NCI-H2029 (cell line): ENCODE results near the gene ANKMY2.
A peak's percentile ranks its signal among the peaks of the same experiment; 100 is the strongest.
"Not testable (repeated sequence)": the region's sequence is repeated elsewhere in the genome, so short reads cannot be mapped to it uniquely, and the experiment has no call there.

Experiments used
- DNase-seq: peaks from one replicate; lab custom pipeline; 2025; lab: John Stamatoyannopoulos, UW

The ANKMY2 gene

DNA sequence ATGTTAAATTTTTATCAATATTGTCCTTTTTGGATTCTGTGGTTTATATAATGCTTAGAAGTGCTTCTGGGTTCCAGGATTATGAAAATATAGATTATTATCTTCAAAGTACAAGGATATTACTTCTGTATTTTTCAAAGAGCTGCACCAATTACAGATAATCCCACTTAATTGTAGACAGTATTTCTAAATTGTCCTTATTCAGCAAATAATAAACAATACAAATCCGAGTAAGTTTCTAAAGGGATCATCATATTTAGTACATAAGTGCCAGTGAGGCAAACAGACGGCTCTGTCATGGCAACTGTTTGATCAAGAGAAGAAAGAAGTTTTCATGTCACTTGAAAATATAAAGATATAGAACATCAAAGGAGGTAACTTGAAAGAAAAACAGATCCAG is 19.2 kb downstream of the ANKMY2 start:
- no peak for DNase-seq

DNA sequence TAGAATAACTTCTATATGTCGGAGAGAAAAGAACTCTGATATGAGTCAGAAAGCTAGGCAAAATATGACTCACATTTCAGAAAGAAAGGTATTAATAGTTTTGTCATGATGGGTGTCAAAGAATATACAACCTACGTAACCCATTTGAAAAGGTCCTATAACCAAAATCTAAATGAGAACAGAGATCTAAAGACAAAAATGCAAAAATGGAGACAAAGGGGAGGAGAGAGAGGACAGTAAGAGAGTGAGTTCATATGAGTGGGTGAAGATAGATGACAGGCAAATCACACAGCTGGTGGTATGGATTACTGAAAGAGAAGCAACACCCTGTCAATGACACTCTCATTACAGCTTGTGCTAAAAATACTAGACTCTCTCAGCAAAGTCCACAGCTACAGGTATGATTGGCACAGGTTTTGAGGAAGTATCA is 25.6 kb downstream of the ANKMY2 start:
- DNase-seq = no peak

DNA sequence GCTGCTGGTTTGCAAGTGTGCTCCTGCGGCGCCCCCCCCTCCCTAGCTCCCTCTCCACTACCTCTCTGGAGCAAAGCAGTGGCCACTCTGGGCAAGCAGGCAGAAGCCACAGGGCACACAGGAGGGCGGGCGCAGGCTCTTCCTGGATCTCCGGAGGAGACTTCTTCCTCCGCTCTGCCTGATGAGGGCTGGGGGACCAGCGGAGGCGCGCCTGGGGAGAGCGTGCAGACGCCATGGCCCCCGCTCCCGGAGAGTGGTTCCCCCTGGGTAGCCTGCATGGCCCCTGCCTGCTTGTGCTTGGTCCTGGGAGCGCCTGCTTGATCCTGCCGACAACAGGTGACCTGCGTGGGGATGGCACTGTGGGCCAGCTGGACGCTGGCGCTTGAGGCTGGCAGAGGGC is 29.0 kb downstream of the ANKMY2 start:
- DNase-seq = no peak

DNA sequence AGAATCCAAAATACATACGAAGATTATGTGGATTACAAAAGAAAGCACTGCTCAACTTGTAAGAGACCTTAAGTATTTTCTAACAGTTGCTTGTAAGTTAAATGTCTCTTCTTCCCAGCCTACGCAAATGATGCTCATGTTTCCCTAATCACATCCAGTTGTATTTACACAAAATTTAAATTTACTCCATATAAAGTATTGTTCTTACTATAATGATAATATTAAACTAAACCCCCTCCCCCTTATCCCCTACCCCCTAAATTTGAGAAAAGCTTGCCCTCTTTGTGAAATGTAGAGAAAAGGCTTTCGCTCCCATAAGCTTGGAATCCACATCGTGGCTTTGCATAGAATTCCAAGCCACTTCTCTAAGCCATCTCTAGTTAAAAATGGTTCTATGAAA is 29.4 kb downstream of the ANKMY2 start:
- no peak for DNase-seq

DNA sequence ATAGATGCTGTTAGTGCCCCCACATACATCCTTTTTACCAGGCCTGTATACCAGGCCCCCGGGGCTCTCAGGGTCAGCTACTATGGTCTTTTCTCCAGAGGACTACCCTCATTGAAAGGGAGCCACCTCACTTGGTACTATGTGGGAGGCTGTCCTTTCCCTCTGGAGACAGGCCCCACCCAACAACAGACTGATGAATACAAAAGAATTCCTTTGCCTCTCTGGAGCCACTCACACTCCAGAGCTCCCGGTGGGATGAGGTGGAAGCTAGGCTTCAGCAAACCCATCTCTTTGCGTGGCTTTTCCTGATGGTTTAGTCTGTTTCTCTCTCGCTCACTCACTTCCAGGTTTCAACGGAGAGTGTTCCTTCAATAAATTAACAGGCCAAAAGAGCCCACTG is 30.3 kb downstream of the ANKMY2 start:
- no peak for DNase-seq

DNA sequence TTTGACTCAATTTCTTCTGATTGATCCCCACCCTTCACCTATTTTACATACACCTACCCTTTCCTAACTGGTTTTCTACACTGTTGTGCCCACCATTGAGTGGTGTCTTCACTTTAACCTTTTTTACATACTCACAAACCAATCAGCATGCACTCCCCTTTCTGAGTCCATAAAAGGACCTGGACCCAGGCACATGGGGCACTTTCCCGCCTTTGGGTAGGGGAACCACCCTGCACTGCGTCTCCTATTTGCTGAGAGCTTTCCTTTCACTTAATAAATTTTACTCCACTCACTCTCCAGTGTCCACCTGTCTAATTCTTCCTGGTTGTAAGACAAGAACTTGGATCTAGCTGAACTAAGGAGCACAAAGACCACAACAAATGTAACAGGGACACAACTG is 33.8 kb downstream of the ANKMY2 start:
- no peak for DNase-seq

DNA sequence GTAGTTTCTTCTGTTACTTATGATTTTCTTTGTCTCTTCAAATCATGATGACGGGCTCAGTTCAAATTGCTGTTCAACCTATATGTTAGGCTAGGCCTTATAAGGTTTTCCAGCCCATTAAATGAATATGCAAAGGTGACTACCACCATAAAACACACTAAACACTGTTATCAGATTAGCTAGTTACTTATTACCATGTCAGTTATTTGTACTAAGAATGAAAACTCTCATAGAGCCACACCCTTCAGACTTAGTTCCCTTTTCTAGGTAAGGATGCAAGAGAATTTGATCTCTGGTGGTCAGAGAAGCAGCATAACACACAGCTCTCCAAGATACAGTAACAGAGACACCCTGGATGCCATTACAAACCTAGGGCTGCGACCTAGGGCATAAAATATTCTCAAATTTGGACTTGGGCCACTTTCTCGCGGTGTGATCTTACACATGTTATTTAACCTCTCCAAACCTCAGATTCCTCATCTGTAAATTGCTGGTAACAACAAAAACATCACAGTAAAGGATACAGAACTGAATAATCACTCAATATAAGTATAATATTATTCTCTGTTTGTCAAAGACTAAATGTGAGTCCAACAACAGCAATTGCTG is 35.6 kb downstream of the ANKMY2 start:
- no peak for DNase-seq

DNA sequence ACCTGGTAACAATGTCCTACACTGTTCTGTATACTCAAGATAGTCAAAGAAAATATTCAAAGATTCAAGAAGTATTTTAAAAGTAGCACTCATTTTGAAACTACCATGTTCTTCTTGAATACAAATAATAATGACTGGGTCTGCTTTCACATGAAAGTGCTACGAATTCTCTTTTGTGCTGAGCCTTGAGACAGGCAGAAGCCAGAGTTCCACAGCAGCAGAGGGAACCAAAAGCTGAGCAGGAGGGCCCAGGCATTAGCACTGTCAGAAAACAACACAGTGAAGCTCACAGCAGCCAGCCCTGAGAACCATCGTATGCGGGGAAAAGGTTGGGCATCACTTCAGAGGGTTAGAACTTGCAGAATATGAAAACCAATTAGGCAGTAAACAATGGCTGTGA is 38.9 kb downstream of the ANKMY2 start:
- DNase-seq = no peak

DNA sequence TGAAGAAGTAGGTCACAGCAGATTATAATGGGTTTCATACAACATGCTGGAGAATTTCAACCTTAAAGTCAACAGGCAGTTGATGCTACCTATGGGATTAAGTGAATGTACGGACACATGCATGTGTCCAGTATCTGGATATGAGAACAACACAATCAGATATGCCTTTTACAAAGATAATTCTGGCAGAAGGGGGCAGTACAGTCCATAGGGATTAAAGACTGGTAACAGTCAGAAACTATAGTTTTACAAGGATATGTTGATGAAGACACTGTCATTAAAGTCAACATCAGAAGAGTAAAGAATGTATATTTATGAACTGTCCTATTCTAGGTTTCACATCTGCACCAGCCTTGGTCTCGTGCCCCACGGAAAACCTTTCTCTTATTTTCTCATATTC is 41.5 kb downstream of the ANKMY2 start:
- no peak for DNase-seq

DNA sequence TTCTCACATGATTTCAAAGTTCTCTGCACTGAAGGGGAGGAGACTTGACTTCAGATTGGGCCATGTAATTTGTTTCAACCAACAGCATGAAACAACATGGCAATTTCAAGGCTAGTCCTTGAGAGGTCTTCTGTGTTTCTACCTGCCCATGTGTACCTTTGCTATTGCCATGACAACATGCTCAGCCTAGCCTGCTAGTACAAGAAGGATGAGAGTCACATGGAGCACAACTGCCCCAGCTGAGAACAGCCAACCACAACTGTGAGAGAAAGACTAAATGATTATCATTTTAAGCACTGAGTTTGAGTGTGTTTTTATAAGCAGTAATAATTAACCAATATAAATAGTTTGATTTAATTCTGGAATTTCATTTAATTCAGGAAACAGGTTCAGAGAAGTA is 41.9 kb downstream of the ANKMY2 start:
- no peak for DNase-seq

DNA sequence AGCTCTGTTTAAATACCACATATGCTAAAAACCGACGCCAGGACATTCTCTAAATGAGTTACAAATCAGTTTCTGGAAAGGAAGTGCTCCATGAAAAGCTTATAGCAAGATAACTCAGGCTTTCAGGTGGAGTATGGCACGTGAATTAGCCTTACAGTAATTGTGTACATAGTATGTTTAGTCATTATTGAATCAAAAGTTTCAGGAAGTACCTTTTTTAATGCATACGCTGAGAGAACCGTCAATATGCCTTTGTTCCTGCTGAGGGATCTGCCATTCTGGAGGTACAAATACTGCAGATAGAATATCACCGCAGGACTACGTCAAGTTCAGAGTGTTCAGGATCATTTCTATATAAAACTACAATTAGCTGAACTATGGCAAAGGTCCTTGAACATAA is 45.7 kb downstream of the ANKMY2 start:
- no peak for DNase-seq

DNA sequence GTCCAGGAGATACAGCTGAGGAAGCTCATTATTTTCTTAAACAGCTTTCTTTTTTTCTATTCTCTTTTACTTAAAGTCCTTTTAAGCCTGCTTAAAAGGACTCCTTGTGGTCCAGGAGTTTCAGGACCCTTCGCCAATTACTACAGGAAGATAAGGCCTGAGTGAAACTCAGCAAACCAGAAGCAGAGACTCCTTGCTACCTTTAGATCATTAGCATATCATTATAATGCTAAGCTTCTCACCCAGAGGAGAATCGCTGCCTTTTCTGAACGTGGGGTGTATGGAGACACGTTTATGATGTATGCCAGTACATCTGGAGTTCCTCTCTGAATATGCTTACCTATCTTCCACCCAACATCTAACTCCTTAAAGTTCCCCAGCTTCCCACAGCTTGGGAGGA is 47.5 kb downstream of the ANKMY2 start:
- no peak for DNase-seq

DNA sequence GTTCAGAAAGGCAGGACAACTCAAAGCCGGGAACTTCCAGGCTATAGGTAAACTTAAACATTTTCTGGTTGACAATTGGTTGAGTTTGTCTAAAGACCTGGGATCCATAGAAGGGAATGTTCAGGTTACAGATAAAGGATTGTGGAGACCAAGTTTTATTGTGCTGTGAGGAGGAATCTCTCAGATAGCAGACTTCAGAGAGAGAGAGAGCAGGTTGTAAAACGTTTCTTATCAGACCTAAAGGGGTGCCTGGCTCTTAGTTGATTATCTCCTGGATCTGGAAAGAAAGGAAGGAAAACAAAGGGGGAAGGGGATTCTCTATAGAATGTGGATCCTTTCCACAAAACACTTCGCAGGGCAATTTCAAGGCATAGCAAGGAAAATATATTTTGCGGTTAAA is 50.0 kb downstream of the ANKMY2 start:
- DNase-seq = not testable (repeated sequence)

DNA sequence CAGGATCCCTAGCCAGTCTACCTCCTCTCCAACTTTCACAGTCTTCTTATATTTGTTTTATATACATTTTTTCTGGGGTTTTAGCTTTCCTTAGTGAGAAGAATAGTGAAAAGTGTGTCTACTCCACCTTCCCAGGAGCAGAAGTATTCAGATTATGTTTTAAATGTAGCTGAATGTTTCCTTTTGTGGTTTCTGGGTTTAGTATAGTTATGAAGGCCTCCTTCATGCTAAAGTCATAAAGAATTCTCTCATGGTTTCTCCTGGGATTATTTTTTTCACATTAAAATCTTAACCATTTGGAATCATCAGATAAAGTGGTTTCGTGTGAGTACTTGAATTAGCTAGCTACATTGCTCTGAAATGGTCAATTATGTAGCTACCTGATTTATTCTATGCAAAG is 50.9 kb downstream of the ANKMY2 start:
- no peak for DNase-seq

DNA sequence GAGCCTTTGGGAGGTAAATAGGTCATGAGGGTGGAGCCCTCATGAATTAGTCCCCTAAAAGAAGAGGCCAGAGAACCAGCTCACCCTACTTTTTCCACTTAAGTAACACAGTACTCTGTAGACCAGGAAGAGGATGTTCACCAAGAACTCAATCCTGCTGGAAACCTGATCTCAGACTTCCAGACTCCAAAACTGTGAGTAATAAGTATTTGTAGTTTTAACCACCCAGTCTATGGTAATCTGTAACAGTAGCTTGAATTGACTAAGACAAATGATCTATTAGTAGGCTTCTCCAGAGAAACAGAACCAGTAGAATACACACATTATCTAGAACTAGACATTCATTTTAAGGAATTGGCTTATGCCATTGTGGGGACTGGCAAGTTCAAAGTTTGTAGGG is 51.5 kb downstream of the ANKMY2 start:
- DNase-seq = no peak

DNA sequence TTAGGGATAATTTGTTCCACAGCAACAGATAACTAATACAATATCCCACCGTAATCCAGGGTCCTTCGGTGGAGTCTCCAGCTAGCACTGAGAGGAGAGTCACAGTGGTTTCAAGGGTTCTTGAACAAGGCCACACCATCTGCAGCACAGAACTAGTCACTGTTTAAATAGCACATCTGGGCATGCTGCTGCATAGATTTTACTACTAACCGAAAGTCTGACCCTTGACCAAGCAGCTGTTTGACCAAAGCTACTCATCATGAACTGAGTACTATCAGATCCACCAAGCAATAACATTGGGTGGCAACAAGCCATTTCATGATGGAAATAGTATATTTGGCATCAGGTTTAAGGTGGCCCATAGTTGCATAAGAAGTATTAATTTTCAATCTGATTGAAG is 53.2 kb downstream of the ANKMY2 start:
- DNase-seq = no peak

DNA sequence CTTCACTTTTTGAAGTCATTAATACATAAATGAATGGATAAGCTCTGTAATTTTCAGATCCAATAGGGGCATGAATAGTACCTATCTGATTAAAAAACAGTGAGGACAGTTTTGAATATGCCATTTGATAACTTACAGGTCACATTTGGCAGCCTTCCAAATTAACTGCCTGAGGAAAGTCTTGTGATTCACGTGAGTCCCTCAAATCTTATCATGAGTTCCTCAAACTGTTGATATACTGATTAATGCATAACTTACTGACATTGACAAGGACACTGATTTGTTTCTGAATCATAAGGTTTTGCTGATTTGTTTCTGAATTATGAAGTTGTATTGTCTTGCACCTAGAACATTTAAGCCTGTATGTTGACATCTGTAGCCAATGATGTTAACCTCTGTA is 55.1 kb downstream of the ANKMY2 start:
- no peak for DNase-seq

DNA sequence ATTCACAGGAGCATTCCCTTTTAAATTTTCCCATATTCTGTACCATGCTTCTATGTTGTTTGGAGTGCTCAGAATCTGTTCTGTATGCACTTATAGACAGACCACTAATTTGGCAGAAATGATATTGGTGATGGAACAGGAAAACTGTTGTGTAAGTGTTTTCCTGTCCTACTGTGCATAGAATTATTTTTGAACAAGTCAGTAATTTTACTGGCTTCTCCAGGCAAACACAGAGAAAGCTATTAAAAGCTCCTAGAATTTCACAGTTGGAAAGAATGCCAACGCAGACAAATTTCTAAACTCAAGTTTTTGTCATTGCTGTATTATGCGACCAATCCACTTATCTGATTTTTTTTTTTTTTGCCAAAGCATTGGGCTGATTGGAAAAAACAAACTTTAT is 55.7 kb downstream of the ANKMY2 start:
- no peak for DNase-seq

DNA sequence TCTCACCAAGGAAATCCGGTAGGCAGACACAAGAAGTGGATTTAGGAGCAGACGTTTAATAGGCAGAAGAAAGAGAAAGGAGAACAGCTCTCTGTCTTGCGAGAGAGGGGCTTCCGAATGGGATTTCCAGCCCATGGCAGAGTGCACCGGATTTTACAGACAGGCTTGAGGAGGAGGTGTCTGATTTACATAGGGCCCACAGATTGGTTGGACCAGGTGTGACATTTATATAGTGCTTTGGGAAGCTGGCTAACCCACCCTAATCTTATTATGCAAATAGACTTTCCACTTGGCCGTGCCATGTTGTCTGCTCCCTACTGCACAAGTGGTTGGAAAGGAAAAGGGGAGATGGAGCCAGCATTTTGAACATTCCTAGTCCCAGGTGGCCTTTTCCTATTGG is 57.8 kb downstream of the ANKMY2 start:
- peak; percentile 77 for DNase-seq

DNA sequence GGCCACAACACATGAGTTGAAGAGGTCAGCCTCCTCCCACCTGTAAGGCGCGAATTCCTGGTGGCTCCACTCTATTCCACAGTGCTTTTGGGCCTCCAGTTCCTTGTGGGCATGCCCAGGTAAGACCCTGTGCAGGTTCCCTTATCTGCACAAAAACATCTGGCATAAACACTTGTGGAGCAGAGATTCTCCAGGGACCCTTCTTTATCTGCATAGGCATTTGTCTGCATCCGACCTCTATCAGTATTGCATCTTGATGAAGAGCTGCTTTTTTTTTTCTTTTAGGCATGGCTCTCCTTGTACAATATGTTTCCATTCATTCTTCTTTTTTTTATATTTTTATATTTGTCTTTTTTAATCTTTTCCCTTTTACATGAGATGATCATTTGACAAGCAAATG is 58.4 kb downstream of the ANKMY2 start:
- no peak for DNase-seq

DNA sequence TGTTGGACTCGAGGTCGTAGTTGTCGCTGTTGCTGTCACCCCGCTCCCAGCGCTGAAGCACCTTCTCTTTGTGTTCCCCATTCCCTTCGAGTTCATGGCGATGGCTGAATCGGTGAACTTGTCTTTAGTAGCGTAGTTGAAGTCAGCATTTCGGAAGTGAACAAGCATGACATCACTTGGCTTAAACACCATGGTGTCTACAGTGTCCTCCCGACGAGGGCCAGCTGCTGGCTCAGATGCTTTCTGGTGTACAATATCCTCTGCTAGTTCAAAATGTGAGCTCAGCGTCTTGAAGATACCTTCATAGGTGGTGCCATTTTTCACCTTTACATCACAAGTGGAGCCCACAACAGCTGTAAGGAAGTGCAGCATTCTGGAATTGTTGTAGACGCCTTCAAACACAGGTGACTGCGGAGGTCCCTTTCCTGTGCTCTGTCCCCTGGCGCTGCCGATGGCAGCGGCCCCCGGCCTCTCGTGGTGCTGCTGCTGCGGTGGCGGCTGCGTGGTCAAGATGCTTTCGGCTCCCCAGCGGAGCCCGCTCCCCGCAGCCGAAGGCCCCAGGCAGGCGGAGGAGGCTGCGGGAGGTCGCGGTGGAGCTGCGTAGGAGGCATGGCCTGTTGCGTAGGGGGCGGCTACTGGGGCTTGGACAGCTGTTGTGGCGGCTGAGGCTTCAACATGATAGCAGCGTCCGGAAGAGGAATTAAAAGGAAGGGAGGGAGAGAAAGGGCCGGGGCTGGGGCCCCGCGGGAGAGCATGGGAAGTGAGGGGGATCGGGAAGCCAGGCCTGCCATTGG is 59.3 kb downstream of the ANKMY2 start:
- no peak for DNase-seq

DNA sequence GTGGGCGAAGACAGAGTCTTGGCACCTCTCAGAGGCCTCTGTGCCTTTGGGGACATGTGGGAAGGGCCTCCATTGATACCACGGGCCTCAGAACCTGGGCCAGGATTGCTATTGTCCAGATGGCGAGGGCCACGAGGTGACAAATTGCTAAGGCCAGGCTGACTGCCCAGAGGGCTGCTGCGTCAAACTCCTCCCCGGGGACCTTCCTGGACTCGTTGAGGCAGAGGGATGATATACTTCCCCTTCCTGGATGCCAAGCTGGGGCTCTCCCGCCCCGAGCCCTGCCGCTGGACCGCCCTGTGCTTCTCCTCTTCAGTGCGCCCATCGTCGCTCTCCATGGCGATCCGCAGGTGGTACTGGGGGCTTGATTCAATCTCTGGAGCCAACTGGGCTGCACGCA is 60.0 kb downstream of the ANKMY2 start:
- no peak for DNase-seq

DNA sequence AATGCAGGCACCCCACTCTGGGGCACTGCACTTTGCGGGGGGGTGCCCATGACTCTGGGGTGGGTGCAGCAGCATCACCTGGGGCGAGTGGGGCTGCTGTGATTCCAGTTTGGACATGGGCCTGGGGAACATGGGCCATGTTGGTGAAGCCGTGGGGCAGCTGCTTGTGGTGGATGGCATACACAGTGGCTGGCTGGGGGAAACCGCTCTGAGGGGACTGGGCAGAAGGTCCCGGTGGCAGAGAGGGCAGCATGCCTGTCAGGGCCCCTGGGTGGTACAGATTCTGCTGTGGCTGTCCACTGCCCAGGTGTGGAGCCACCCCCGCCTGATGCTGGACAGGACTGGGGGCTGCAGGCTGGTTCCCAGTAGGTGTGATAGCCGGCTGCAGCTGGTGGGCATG is 61.7 kb downstream of the ANKMY2 start:
- DNase-seq = no peak

DNA sequence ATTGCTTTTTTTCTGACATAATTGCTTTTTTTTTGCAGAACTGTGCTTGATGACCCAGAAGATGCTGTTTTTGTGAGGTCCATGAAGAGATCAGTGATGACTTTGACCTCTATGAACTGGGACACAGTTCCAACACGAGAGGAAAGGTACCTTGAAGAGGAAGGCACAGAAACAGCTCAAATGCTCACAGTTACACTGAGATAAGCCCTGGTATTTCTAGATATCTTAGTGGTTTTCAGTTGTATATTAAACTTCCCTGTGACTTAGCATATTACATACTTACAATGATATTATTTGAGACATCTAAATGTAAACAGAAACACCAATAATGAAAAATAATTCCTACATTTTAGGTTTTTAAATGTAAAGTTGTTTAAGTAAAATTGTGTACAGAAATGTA is 64.3 kb downstream of the ANKMY2 start:
- DNase-seq = no peak
